ENCODE measurements around the gene SESN1. TPM values are rescaled to one million over a fixed set of nuclear protein-coding genes. Genes with fewer than 3 reads are reported as not detected.

SESN1 gene
- total RNA-seq, 4 donors from 2014 or later = 50.8 to 80.5 (median 78.0) TPM

GRCh38 chr6:108945681-108946159, 148.9 kb downstream of the SESN1 start:
- Histone ChIP-seq H3K36me3 (no peaks in the 10 kb centered on the region), H3K27ac (peak overlapping the region; percentile 87 to 93 (median 90)), H3K4me3 (peak overlapping the region in 1 of 2 donors; percentile 25), H3K9me3 (no peaks in the 10 kb centered on the region), H3K27me3 (no peaks in the 10 kb centered on the region), H3K4me1 (peaks cover 26 to 72% (median 49%) of the 10 kb centered on the region in 3 donors)
- peak; percentile 71 for ATAC-seq
- WGBS, 2 donors (ENCODE audit: low coverage in 1 of 2) = 4 to 10% methylated on average over 4 to 6 of the region's 10 CpGs
- no peak for TF ChIP-seq EP300 (IDR thresholded peaks at IDR 0.05)
- no peak for TF ChIP-seq POLR2A (IDR thresholded peaks at IDR 0.05)
- TF ChIP-seq CTCF (IDR thresholded peaks at IDR 0.05) = no peak
- peak; percentile 81 for TF ChIP-seq POLR2AphosphoS5 (IDR thresholded peaks at IDR 0.05)

GRCh38 chr6:108944707-108945680, 149.7 kb downstream of the SESN1 start:
- WGBS, 2 donors (ENCODE audit: low coverage in 1 of 2) = 13 to 15% methylated on average over 10 to 12 of the region's 12 CpGs
- Histone ChIP-seq H3K27me3 (no peaks in the 10 kb centered on the region), H3K9me3 (no peaks in the 10 kb centered on the region), H3K36me3 (no peaks in the 10 kb centered on the region), H3K4me3 (peak overlapping the region in 1 of 2 donors; percentile 25), H3K4me1 (peaks cover 26 to 72% (median 49%) of the 10 kb centered on the region in 3 donors), H3K27ac (peak overlapping the region; percentile 87 to 93 (median 90))
- TF ChIP-seq EP300 (IDR thresholded peaks at IDR 0.05) (no peak), POLR2AphosphoS5 (IDR thresholded peaks at IDR 0.05) (peak; percentile 83)
- peak; percentile 67 for ATAC-seq

GRCh38 chr6:108944071-108944470, 150.6 kb downstream of the SESN1 start:
- no peak for ATAC-seq
- H3K27me3 ChIP-seq = no peaks in the 10 kb centered on the region
- H3K9me3 ChIP-seq = no peaks in the 10 kb centered on the region
- 60% methylated on average over 1 of the region's 1 CpG; no CpG with 5 or more reads in 1 of the 2 donors for WGBS, 2 donors (ENCODE audit: low coverage in 1 of 2)
- no peak overlapping the region for H3K4me3 ChIP-seq
- peaks cover 26 to 72% (median 49%) of the 10 kb centered on the region in 3 donors for H3K4me1 ChIP-seq
- peak overlapping the region; percentile 87 to 93 (median 90) for H3K27ac ChIP-seq
- H3K36me3 ChIP-seq = no peaks in the 10 kb centered on the region
- no peak for TF ChIP-seq POLR2A (IDR thresholded peaks at IDR 0.05)
- no peak for TF ChIP-seq POLR2AphosphoS5 (IDR thresholded peaks at IDR 0.05)
- no peak for TF ChIP-seq CTCF (IDR thresholded peaks at IDR 0.05)
- no peak for TF ChIP-seq EP300 (IDR thresholded peaks at IDR 0.05)

GRCh38 chr6:108942556-108943492, 151.8 kb downstream of the SESN1 start:
- Histone ChIP-seq H3K4me1 (peaks cover 22 to 59% (median 39%) of the 10 kb centered on the region in 3 donors), H3K27me3 (no peaks in the 10 kb centered on the region), H3K27ac (peak overlapping the region in 2 of 4 donors; percentile 87 to 91), H3K36me3 (no peaks in the 10 kb centered on the region), H3K4me3 (no peak overlapping the region), H3K9me3 (no peaks in the 10 kb centered on the region)
- WGBS, 2 donors (ENCODE audit: low coverage in 1 of 2) = 61 to 68% methylated on average over 9 of the region's 9 CpGs
- no peak for TF ChIP-seq POLR2AphosphoS5 (IDR thresholded peaks at IDR 0.05)
- TF ChIP-seq POLR2A (IDR thresholded peaks at IDR 0.05) = no peak
- TF ChIP-seq EP300 (IDR thresholded peaks at IDR 0.05) = no peak
- TF ChIP-seq CTCF (IDR thresholded peaks at IDR 0.05) = no peak
- ATAC-seq = no peak

GRCh38 chr6:108941859-108942258, 152.8 kb downstream of the SESN1 start:
- Histone ChIP-seq H3K4me1 (peaks cover 14 to 49% (median 34%) of the 10 kb centered on the region in 3 donors), H3K4me3 (no peak overlapping the region), H3K27ac (no peak overlapping the region), H3K9me3 (no peaks in the 10 kb centered on the region), H3K27me3 (no peaks in the 10 kb centered on the region), H3K36me3 (no peaks in the 10 kb centered on the region)
- WGBS, 2 donors (ENCODE audit: low coverage in 1 of 2) = 62 to 68% methylated on average over 2 of the region's 2 CpGs
- no peak for ATAC-seq
- no peak for TF ChIP-seq POLR2AphosphoS5 (IDR thresholded peaks at IDR 0.05)
- no peak for TF ChIP-seq CTCF (IDR thresholded peaks at IDR 0.05)
- TF ChIP-seq POLR2A (IDR thresholded peaks at IDR 0.05) = no peak
- no peak for TF ChIP-seq EP300 (IDR thresholded peaks at IDR 0.05)
